SK-N-MC (cell line): ENCODE data around the gene CTTN.

Source experiments
- EZH2 ChIP-seq: fragments of 200-600 bp; sonication (generic); IDR thresholded peaks from one replicate; pipeline ENCODE4 v1.6.1; 2017; ENCODE audit warnings: antibody characterized with exemption
- POLR2AphosphoS5 ChIP-seq: IDR thresholded peaks from 2 replicates; pipeline ENCODE4 v1.6.1; 2012; ENCODE audit warnings: mild to moderate bottlenecking, low read depth, low read length, borderline replicate concordance

DNA sequence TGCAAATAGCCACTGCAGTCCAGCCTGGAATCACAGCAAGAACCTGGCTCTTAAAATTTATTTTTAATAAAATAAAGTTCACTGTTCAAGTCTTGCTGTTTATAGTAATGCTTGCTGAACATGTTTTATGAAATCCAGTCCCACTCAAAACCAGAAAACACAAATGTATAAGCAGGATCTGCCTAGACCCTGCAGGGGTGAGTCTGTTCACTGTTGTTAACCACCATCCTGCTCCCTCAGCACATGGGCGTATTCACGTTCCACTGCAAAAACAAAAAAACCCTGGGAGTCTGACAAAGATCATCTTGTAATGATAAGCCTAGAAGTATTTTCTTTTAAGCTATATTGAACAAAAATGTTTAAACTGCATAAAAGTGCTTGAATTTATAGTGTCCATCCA lies 45.0 kb upstream of the CTTN start:
- TF ChIP-seq EZH2: no peak
- no peak for TF ChIP-seq POLR2AphosphoS5
